NCI-H460 (cell line): ENCODE measurements around the gene FOXN3. TPM values are rescaled to one million over a fixed set of nuclear protein-coding genes. Genes with fewer than 3 reads are reported as not detected.
"Not testable (repeated sequence)": the region's sequence is repeated elsewhere in the genome, so short reads cannot be mapped to it uniquely, and the experiment has no call there.

Experiments used
- DNase-seq: peaks from one replicate; pipeline ENCODE4 v3.0.0-alpha.2; 2016; ENCODE audit warnings: low read depth; ENCODE audit errors: extremely low read depth
- total RNA-seq: library from RNA; depleted of rRNA; stranded (reverse); fragments of >200 nt; shearing (Covaris generic); gene quantifications from 2 replicates; pipeline ENCODE4 v1.2.3, GENCODE V29; 2014

The FOXN3 gene
- total RNA-seq, 1 experiment from 2014 or later: 7.9 TPM

DNA sequence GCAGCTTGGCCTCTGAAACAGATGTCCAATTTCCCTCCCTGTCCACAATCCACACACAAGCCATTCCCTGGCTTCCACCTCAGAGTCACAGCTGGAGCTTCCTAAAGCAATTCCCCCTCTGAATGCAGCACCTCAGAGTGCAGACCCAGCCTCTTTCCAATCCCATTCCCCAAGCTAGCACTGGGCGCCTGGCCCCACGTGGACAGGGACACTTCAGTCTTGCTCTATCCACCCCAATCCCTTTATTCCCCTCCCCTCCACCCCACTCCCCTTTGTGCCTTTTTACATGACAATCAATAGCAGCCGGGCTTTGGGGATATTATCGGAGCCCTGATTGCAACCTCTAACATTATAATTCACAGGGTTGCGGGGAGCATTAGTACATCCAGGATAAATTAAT, 300.0 kb downstream of the FOXN3 start:
- no peak for DNase-seq

DNA sequence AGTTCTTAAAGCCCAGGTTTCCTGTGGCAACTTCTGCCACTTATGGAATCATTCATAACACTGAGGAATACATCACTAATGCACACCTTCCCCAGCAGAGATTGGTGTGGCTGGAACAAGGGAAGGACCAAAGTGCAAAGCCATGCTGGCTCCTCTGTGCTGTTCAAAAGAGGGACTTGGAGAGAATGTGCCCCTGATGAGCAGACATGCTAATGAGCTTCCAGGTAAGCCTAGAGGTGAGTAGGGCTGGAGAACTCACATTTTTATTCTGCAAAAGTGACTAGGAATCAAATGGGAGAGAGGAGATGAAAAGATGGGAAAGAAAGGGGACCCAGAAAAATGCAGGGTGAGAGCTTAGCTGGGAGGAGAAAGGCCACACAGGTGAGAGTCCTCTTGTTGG, 302.9 kb downstream of the FOXN3 start:
- DNase-seq: no peak

DNA sequence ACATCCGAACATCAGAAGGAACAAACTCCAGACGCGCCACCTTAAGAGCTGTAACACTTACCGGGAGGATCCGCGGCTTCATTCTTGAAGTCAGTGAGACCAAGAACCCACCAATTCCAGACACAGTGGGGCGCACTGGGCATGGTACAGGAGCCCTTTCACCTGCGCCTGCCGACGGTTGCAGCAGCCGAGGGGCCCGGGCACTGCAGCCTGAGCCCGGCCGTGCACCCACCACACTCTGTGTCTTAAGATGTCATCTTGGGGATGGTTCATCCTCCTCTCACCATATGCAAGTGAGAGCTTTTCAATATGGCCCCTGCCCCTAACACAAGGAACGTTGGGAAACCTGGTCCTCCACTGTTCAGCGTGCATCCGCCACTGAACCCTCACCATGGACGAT, 304.3 kb downstream of the FOXN3 start:
- DNase-seq: no peak

DNA sequence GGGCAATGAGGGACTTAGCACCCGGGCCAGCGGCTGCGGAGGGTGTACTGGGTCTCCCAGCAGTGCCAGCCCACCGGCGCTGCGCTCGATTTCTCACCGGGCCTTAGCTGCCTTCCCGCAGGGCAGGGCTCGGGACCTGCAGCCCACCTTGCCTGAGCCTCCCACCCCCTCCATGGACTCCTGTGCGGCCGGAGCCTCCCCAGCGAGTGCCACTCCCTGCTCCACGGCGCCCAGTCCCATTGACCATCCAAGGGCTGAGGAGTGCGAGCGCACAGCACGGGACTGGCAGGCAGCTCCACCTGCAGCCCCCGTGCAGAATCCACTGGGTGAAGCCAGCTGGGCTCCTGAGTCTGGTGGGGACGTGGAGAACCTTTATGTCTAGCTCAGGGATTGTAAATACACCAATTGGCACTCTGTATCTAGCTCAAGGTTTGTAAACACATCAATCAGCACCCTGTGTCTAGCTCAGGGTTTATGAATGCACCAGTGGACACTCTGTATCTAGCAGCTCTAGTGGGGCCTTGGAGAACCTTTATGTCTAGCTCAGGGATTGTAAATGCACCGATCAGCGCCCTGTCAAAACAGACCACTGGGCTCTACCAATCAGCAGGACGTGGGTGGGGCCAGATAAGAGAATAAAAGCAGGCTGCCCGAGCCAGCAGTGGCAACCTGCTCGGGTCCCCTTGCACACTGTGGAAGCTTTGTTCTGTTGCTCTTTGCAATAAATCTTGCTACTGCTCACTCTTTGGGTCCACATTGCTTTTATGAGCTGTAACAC, 305.1 kb downstream of the FOXN3 start:
- DNase-seq: not testable (repeated sequence)

DNA sequence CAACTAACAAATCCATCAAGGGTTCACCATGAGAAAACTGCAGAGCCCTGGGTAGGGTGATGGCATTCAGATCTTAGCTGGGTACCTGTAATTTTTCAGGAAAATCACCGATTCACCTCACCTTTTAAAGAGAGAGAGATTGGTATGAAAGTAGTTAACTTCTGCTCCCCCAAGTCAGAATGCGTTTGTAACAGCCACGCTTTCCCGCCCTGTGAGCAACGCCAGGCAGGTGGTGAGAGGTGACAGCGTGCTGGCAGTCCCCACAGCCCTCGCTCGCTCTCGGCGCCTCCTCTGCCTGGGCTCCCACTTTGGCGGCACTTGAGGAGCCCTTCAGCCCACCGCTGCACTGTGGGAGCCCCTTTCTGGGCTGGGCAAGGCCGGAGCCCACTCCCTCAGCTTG, 305.8 kb downstream of the FOXN3 start:
- not testable (repeated sequence) for DNase-seq

DNA sequence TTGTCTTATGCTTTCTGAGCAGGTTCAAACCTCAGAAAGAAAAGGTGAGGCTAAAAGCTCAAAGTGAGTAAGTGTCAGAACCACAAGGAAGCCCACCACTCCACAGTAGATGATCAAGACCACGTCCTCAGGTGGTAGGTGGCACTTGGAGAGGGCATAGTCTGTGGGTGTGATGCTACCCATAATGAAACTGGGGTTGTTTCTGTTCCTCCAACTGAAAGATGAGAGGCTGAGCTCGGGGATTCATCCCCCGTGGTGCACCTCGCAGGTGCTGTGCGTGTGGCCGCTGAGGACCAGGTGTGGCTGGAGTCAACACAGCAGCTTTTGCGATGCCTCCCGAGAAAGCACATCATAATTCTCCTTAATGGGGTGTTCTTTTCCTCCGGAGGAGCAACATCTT, 306.9 kb downstream of the FOXN3 start:
- no peak for DNase-seq

DNA sequence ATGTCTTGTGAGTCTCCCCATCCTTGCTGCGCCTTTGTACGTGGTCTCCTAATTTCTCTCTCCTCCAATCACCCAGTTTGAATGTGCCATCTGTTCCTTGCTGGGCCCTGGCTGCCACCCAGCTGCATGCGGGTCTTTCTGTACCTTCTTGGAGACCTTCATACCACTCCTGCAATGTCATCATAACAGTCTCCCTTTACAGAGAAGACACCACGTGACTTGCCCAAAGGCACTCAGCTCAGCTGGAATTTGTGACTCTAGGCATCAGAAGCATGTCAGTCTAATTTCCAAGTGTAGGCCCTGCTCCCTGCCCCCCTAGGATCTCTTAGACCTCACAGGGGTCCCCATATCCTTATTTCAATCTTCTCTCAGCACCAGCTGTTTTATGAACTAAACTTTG, 308.4 kb downstream of the FOXN3 start:
- DNase-seq: no peak

DNA sequence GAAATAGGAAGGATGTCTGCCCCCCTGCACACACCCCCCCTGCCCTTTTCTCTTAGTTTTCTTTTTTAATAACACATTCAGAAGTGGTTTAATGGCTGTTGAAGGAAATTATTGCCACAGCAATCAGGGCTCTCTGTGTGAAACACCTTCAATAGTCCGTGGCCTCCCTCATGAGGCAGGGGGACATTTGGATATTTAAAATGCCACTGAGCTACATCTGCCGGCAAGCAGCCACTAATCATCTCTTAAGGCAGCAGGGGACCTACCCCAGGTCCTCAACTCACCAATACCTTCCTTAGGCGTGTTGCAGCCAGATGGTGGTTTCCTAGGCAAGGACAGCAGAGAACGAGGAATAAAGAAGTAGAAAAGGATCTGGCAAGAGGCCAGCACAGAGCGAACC, 309.4 kb downstream of the FOXN3 start:
- no peak for DNase-seq
